H4 (cell line): ENCODE data around the gene GADD45A. TPM values are rescaled to one million over a fixed set of nuclear protein-coding genes. Genes with fewer than 3 reads are reported as not detected.
"Not testable (repeated sequence)": the region's sequence is repeated elsewhere in the genome, so short reads cannot be mapped to it uniquely, and the experiment has no call there.

Source experiments
- DNase-seq: peaks from one replicate; pipeline ENCODE4 v3.0.0-alpha.2; 2015; ENCODE audit warnings: low spot score
- total RNA-seq: library from RNA; depleted of rRNA; stranded (reverse); fragments of >200 nt; shearing (Covaris generic); gene quantifications from 2 replicates; pipeline ENCODE4 v1.2.3, GENCODE V29; 2014; rRNA removed

The GADD45A gene, protein sequence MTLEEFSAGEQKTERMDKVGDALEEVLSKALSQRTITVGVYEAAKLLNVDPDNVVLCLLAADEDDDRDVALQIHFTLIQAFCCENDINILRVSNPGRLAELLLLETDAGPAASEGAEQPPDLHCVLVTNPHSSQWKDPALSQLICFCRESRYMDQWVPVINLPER
- 31.6 and 44.6 TPM in 2 replicates for total RNA-seq

DNA sequence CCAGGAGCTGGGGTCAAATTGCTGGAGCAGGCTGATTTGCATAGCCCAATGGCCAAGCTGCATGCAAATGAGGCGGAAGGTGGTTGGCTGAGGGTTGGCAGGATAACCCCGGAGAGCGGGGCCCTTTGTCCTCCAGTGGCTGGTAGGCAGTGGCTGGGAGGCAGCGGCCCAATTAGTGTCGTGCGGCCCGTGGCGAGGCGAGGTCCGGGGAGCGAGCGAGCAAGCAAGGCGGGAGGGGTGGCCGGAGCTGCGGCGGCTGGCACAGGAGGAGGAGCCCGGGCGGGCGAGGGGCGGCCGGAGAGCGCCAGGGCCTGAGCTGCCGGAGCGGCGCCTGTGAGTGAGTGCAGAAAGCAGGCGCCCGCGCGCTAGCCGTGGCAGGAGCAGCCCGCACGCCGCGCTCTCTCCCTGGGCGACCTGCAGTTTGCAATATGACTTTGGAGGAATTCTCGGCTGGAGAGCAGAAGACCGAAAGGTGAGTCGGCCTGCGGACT, at the start of gene GADD45A:
Gene GADD45A, plus strand, starts transcription at position 135 of the 491 bp plus-strand sequence. Its CDS starts 294 bp downstream, at position 429.
- peak; percentile 100 for DNase-seq

DNA sequence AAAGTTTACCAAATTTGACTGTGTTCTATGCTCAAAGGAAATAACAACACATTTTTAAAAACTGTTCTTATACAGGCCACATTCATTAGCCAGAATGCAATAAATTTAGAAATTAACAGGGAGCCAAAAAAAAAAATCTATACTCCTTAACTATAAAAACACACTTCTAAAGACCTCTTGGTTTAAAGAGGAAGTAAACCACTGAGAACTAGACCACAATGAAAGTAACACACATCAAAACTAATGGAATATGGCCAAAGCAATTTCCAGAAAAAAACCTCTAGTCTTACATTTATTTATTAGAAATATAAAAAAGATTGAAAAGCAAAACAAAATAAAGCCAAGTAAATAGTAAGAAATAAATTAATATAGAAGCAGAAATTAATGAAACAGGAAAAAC, 48.9 kb upstream of the GADD45A start:
- no peak for DNase-seq

DNA sequence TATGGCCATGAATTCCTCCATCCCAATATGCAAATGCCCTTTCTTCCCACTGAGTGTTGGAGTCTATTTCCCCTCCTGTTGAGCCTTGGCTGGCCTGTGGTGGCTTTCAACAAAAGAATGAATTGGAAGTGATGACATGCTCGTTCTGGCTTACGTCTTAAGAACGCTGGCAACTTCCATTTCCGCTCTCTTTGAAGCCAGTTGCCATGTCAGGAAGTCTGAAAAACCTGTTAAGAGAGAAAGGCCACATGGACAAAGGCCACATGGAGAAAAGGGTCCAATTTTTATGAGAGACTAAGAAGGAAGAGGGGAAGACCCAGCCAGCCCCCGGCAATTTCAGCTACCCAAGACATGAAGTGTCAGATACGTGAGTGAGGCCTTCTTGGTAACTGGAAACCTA, 45.6 kb upstream of the GADD45A start:
- DNase-seq, result no peak

DNA sequence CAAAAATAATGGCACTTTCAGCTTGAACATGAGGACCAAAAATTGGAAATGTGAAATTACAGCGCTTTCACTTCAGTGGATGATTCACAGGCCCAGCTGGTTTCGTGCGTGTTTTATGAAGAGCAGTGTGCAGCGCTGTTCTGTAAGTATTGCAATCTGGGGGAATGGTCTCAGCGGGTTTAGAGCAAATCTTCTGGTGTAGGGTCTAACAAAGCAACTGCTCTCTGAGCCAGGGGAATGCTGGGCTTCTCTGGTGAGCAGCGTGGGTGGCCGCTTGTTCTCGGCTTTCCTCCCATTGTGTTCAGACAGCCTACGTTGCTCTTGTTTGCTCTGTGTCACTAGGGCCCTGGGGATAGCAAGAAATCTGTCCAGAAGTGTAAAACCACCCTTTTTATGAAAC, 42.4 kb upstream of the GADD45A start:
- no peak for DNase-seq

DNA sequence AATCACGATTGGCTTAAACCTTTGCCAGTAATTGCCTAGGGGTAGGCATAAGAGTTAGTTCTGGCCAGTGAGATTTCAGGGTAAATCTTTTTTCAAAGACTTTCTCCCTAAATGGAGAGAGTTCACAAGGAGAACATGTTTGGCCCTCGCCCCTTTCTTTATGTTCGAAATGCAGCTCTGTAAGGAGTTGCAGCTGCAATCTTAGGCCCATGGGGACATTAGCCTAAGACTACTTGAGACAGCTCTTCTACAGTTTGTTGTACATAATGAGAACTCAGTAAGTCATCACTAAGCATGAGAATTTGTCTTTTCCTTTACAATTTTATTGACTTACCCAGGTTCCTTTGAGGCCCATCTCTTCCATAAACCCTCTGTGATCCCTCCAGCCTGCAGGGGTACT, 40.4 kb upstream of the GADD45A start:
- DNase-seq, result no peak

DNA sequence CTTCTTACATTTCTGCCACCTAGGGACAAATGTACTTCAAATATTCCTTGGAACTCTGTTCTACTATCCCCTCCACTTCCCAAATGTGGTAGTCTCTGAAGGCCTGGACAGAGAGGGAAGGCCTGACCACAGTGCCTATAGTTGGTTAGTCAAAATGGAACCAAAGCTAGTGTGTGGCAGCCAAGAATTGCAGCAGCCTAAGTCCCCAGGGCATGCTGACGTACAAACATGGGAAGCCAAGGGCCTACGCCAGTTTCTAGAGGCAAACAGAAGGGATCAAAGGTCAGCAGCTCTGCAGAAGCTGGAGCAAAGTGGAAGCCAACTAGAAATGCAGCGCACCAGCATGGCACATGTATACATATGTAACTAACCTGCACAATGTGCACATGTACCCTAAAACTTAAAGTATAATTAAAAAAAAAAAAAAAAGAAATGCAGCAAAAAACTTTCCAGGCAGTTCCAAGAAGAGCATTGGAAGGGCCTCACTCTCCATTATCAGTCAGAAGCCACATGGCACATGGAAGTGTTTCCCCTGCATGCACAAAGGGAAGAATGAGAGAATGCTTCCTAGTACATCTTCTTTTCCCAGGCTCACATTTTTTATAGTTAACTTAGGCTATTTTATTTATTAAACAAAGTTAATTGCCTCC, 39.4 kb upstream of the GADD45A start:
- peak; percentile 78 for DNase-seq

DNA sequence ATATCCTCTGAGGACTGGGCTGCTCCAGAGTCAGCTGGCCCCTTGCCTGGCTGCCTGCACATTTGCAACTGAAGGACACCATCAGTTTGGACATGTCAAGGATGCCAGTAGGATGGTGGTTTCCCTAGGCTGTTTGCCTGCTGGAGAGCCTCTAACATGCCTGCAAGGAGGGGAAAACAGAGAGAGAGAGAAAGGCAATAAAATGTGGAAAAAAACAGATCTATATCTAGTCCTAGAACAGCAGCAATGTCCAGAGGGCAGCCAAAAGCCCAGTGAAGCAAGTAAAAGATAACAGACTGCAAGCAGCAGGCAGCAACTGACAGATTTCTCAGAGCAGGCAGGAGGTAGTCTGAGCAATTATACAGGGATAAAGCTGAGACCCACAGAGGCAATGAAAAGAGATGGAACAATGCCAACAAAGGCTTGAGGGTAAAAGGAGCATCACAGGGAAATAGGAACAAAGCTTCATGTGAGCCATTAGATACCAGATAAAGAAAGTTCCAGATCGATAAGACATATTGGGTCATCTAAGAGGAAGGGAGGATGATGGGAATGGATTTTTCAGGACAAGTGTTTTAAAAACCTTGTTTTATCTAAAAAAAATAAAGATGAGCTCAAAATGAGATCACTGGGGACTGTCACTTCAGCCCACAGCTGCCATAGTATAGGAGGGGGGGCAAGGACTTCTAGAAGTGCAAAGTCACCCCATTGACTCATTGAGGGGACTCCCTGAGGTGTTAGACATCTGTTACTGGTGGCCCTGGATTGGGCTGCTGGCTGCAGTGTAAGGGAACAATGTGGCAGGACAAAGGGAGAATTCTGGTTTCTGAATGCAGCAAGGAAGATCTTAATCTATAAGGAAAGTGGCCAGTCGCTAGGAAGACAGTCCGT, 38.6 kb upstream of the GADD45A start:
- peak; percentile 62 for DNase-seq

DNA sequence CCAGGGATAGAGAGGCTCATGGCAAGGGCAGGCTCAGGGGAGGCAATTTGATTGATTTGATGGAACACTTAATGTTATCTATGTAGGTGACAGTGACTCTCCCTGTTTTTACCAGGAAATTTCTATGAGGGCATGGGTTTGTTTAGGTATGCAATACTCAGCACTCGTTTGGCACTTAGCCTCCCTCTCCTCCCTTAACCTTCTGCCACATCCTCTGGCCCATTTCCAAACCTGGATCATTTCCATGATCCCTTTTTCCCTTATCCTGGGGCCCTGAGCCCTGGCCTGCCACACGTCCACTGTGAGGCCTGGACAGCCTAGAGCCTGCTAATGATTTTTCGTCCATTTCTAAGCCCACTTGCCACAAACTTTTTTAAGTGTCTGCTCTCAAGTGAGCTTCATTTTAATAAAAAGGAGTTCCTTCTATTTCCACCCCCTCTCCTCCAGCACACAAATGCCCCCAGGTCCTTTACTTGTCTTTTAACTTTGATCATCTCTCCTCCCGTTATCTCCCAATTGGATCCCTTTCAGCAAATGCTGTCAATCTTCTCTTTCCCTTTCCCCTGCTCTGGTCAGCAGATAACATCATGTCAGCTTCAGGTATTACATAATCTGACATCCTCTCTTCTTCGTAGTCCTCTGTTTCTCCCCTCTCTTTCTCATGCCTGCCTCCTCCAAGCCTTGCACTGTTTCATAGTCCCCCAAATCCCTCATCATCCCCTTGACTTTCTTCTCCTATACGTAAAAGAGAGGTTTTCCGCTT, 37.8 kb upstream of the GADD45A start:
- DNase-seq, result peak; percentile 80

DNA sequence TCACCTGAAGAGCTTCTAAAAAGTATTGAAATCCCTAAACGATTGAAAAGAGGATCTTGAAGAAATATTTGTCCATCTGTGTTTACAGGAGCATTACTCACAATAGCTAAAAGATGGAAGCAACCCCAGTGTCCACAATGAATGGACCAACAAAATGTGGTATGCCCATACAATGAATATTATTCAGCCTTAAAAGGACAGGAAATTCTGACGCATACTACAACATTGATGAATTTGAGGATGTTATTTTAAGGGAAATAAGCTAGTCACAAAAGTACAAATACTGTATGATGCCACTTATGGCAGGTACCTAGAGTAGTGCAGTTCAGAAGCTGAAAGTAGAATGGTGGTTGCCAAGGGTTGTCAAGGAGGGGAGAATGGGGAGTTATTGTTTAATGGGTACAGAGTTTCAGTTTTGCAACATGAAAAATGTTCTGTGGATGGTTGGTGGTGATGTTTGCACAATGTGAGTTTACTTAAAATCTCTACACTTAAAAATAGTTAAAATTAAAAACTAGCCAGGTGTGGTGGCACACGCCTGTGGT, 37.1 kb upstream of the GADD45A start:
- no peak for DNase-seq

DNA sequence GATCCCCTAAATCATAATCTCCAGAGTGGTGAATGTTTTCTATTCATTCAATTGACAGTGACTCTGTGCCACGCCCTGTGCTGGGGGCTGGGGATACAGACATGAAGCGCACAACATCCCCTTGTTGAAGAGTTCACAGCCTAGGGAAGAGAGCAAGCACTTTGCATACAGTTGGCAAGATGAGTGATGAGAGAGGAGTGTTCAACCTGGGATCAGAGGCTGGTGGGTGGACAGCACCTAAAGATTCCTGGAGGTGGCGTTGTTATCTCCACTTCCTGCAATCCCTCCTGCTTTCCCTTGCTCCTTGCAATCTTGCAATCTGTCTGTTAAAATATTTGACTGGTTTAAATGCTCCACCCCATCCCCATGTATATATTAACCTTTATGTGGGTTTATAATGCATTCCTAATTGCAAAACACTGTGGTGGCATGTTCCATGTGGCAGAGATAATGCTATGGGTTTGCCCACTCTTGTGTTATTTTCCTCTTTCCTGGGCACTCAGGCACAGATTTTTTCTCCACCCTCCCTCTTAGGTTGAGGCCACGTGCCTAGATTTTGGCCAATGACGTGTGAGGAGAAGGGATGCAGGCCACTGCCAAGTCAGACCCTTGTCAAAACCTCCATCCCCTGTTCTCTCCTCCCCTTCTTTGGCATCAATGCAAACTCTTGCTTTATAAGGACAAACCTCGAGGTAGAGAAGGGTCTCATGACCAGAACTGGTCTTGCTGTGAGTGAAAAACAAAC, 36.2 kb upstream of the GADD45A start:
- DNase-seq, result peak; percentile 38

DNA sequence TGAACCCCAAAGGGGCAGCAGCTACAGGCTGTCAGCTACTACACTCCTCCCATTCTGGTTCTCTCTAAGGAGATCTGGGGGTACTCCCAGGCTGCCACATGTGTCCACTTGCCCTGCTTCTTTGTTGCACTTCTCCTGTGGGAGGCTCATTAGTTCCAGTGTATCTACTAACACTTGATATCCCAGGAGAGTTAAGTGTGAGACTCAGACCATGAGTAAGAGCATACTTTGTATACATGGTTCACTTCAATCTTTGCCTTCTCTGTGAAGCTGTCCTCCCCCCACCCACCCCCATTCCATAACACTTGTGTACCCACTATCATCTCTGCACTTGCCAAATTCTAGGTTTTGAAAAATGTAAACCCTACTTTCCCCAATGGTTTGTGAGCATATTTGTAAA, 34.9 kb upstream of the GADD45A start:
- no peak for DNase-seq

DNA sequence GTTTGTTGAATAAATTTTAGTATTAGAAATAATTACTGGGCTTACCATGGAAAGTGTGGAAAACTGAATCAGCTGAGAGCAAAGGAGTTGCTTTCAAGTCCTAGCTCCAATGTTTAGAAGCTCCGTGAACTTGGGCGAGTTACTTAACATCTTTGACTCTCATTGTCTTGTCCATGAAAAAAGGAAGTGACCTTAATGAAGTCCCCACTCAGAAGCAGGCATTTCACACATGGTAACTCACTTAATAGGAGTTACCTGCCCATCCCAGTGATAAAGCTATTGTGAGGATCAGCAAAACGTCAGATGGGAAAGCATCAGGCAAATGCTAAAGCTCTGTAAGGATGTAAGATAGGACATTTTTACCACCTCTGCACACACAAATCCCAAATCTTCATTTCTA, 34.0 kb upstream of the GADD45A start:
- DNase-seq, result no peak

DNA sequence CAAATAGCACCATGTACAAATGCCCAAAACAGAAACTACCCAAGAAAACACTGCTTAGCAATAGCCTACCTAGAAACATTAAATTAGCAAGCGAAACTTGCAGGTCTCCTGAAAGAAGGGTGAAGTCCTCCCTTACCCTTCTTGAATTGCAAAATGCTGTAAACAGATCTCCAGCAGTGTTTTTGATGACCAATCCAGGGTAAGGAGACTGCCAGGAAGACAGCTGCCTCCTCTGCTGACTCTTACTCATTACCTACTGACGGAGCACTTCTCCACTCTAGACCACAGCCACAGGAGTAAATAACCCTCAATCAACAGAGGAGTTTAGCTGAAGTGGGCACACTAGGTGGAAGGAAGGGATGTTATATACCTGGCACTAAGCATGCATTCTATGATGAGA, 32.2 kb upstream of the GADD45A start:
- peak; percentile 95 for DNase-seq

DNA sequence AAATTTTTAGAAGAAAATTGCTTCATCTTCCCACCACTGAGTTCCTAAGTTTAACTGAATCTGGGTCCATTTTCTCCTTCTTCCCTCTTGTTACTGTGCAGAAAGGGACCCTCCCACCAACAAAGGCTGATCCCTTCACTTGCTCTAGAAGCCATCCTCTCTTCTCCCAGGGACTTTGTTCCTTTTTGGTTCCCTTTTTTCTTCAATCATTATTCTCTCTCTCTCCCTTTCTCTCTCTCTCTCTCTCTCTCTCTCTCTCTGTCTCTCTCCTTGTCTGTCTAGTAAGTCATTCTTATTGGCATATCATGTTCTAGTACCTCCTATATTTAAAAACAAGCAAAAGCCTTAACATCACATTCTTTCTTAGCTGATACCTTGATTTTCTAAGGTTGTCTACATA, 31.7 kb upstream of the GADD45A start:
- DNase-seq, result no peak

DNA sequence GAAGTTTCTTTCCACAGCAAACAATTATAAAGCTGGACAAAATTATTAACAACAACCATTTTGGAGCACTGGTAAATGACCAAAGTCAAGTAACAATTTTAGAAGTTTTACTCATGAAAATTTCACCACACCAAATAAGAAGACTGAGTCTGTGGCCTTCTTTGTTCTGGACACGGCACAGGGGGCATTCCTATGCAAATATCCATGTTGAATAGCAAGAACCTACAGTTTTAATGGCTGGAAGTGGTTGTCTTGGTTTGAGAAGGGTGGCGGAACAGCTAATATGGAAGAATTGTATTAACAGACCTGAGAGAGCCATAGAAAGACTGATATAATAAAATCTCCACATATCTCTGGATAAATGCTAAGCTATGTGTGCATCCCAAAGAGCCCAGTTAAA, 29.4 kb upstream of the GADD45A start:
- DNase-seq, result no peak

DNA sequence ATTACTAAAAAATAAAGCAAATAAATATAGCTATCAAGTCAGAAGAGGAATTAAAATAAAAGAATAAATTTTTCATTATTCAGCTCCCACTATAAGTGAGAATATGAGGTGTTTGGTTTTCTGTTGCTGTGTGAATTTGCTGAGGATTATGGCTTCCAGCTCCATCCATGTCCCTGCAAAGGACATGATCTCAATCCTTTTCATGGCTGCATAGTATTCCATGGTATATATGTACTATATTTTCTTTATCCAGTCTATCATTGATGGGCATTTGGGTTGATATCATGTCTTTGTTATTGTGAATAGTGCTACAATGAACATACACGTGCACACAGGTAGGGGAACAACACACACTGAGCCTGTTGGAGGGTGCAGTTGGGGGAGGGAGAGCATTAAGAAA, 27.8 kb upstream of the GADD45A start:
- DNase-seq, result not testable (repeated sequence)

DNA sequence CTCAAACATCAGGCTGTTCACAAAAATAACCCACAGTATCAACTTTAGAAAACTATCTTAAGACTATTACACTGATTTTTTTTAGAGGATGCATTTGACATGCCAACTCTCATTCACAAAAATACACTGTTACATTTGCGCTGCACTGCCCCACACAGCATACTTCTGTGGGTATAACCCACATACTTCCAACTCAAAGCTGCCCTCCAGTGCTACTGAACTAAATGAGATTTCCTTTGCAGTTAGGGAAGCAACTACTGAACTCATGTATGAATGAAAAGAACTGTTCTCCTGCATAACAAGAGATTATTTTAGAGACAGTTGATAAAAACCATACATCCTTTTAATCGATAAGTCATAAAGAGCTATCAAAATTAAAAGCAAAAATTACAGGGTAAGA, 25.8 kb upstream of the GADD45A start:
- DNase-seq, result no peak

DNA sequence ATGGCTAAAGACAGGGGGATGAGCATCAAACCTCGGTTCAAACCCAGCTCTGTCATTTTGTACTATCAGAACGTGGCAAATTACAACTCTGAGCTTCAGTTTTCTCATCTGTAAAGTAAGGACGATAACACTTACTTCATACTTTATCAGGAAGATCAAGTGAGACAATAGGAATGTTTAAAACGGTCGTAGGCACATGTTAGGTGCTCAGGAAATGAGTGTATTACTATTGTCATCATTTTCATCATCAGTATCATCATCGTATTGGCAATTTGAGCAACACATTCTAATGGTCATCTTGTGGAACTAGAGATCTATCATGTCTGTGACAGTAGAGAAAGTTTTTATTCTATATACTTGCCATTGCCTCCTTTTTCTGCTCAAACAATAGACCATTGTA, 22.1 kb upstream of the GADD45A start:
- DNase-seq, result no peak

DNA sequence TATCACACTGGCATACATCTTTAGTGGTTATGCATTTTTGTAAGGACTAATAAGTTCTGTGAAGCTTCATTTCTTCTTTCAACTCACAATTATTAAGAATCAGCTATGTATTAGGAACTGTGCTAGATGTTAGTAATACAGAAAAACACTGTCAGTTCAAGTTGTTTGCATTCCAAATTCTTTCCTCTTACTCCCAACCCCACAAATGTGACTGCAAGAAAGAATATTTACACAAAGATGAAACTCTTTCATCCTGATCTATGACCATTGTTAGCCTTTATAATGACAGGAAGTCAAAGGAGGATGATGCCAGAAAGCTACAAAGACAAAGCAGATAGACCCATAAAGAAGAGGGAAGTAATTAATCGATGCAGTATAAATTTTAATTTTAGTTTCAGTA, 21.0 kb upstream of the GADD45A start:
- no peak for DNase-seq

DNA sequence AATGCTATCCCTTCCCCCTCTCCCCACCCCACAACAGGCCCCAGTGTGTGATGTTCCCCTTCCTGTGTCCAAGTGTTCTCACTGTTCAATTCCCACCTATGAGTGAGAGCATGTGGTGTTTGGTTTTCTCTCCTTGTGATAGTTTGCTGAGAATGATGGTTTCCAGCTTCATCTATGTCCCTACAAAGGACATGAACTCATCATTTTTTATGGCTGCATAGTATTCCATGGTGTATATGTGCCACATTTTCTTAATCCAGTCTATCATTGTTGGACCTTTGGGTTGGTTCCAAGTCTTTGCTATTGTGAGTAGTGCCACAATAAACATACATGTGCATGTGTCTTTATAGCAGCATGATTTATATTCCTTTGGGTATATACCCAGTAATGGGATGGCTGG, 19.7 kb upstream of the GADD45A start:
- not testable (repeated sequence) for DNase-seq

DNA sequence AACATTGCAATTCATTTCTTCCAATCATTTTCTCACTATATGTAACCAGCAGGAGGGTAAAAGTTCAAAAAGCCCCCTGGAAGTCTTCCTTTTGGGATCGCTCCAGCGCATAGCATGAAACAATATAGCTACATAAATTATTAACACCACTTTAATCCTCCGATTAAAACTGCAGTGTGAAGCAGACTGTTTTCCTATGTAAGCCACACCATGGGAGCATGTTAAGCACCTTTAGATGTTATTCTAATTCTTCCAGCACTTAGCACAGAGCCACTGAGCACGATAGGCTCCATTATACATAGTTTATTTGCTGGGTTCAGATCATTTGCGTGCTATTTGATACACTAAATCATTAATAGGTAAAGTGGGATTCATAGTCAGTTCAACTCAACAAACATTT, 18.4 kb upstream of the GADD45A start:
- DNase-seq, result no peak
